Stimulated activated naive CD8-positive, alpha-beta T cell treated with anti-CD3 and anti-CD28 coated beads, Interleukin-15, Interleukin-2, amounts not matched to agents 100 U/mL and 50 U/mL, for 24 hours (primary cell): Measurements from ENCODE around the gene MGRN1.
A peak's percentile ranks its signal among the peaks of the same experiment; 100 is the strongest.

Experiments used
- ATAC-seq: fragments of 150-1000 bp; cut with Tn5 transposase; one replicate; pipeline ENCODE4 v1.10.0; 2021
- DNase-seq: peaks from one replicate; pipeline ENCODE4 v3.0.0; 2021

MGRN1 gene

DNA sequence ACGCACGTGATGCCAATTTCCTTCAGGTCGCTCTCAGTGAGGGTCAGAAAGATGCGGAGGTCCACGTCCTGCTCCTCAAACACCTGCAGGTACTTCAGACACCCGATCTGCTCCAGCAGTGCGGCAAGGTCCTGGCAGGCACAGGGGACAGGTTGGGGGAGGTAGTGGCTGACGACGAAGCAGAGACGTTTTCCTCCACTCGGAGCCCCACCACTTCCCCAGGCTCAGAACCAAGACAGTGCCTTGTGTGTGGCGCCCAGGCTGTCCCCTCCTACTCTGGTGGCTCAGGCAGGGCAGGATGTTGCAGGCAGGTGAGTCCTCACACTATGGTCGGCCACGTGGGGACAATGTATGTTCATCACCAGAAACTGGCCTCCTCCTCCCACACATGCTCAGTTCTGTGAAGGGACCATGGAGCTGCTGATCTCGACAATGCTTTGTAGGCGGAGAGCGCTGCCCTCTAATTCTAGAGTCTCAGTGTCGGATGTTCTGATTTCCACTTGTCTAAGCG lies 74.5 kb downstream of the MGRN1 start:
- no peak for DNase-seq
- ATAC-seq = no peak

DNA sequence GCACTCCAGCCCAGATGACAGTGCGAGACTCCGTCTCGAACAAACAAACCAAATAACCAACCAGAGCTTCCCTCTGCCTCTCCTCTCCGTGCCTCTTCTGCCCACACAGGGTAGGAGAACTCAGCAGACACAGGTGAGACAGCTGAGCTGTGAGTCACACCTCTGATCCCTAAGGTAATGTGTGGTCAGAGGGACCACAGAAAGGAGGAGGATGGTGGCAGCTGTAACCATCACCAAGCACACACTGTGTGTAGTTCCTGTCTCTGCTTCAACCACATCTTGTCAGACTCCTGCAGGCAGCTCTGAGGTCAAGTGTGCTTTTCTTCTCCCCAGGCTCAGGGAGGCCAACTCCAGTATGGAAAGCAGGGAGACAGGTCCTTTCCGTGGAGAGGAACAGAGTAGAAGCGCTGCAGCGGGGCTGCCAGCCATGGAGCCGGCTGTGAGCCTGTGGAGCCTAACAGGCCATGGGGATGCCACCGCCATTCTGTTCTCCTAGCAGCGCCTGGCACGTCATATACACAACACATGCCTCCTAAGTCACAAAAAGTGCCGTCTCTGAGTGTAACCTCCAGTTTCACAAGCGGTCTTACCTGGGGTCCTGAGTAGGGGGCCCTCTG lies 75.9 kb downstream of the MGRN1 start:
- no peak for DNase-seq

DNA sequence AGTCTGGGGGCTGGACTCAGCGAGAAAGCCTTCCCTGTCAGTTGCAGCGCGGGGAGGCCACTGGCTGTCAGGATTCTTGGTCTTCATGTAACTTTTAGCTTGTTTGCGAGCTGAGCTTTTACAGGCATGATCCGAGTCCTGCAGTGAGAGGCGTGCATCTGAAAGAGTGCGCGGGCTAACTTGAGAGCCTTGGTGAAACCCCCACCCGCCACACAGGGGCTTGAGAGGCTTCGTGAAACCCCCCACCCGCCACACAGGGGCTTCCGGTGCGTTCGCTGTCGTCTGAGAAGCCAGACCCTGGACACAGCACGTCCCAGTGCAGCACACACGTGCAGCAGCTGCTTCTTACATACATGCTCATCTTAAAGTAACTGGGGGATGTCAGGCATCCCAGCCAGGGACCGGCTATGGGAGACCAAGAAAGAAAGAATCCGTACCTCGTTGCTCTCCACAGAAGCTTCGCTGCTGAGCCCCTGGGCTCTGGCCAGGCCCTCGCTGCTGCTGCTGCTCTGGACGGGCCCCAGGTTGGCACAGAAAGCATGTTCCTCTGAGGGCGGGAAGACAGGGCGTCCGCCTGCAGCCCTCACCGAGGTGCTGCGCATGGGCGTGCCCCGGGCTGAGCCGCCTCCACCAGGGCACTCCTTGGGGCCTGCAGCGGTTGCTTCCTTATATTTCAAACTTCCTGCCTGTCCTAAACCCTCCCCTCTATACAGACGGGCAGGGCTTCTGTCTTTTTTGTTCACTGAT lies 76.5 kb downstream of the MGRN1 start:
- no peak for ATAC-seq
- no peak for DNase-seq

More for the DNA sequence above, 75.9 kb downstream of the MGRN1 start:
- ATAC-seq = peak; percentile 75

DNA sequence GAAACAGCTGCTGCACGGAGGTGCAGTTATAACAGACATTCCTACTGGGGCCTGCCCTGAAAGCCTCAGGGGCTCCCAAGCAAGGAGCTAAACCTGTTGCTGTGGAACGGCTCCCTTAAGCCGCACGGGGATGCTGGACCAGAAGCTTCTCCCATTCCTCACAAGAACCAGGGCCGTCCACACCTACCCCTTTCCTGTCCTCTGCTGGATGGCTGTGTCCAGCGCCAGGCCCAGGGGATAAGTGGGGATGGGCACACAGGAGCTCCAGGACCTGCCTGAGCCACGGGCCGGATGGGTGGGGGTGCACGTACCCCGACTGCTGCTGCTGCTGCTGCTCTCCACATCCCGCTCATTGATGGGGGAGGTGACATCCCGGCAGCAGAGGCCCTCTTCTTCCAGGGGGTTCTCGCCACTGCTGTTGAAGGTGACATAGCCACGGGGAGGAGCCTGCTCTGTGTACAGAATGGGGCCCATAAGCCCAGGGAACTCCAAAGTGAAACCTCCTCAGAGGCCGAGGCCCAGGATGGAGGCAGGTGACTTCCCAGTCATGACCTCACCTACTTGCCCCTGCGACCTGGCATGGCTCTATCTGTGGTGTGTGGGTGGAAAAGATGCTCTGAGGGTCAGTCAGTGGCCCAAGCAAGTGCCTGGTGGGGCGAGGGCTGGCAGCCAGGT lies 77.3 kb downstream of the MGRN1 start:
- DNase-seq (no peak), ATAC-seq (no peak)

DNA sequence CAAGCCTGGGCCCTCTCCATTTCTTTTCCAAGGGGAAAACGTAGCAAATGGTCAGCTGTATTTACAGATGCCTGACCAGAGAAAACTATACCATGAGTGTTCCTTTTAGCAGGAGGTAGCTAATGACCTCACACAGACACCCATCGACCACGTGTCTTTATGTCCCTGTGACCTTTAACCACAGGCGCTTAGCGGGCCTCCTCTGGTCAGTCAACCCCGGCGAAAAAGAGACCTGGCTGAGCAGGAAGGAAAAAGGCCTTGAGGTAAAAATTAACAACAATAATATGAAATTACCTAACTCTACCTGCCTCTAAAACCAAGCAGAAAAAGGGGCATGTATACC lies 77.8 kb downstream of the MGRN1 start:
- ATAC-seq (no peak), DNase-seq (no peak)

DNA sequence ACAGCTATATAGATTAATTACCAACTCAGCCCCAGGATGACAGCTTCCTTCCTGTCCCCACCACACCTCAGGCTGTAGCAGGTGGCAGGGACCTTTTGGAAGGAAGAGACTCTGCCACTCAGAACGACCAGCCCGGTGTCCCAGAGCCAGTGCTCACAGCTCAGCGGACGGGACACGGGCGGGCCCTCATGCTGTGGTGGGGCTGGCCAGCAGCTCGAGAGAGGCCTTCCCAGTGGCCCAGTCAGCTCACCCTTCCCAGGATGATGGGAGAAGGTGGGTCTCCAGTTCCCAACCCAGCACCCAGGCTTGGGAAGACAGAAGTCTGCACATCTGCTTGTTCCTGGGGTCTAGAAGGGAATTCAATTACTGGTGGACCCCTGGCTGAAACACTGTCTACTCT lies 79.3 kb downstream of the MGRN1 start:
- no peak for DNase-seq

DNA sequence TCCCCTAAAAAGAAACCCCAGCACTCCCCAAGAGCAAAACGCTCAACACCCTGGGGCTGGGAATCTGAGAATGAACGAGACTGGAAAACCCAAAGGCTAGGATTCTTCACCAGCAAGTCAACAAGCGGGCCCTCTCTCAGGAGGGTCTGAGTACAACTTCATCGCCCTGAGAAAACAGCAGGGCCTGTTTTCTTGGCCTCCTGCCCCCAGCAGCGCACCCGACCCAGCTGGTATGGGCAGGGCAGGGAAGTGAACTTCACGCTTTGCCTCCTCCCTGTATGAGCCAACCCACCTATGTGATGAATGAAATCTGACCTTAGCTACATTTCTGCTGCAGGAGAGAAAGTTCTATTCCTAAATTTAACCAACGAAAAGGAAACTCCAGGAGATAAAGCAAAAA lies 79.9 kb downstream of the MGRN1 start:
- DNase-seq (no peak), ATAC-seq (no peak)

More for the DNA sequence above, 79.3 kb downstream of the MGRN1 start:
- no peak for ATAC-seq

DNA sequence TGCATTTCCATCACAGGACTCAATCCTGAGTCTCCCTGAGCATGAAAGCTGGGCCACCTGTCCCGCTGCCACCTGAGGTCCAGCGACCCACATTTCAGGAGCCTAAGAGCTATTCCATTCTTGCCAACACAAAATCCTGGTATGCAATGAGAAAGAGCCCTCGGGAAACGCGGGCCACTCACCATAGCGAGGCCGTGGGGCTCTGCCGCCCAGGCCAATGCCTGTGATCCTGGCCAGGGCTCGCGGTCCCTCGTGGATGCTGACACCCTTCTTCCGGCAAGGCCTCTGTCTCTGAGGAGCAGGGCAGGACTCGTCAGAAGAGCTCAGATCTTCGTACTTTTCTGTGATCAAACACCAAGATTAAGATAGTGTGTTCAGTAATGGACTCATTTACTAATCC lies 80.3 kb downstream of the MGRN1 start:
- ATAC-seq = no peak
- no peak for DNase-seq

DNA sequence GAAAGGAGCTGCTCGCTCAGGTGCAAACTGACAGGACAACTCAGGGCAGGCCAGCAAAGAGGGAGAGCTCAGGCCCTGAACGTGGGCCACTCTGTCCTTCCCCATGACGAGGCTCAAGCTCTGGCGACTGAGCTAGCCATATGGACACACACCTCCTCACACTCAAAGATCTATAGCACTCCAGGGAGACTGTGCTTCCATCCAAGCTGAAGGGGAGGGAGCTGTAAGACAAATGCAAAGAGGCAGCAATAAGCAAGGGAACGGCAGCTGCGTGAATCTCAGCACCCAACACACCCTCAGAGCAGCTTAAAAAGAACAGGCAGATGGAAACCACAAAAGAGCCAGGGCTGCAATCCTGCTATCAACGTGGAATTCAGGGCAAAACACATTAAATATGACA lies 82.2 kb downstream of the MGRN1 start:
- DNase-seq = no peak
- no peak for ATAC-seq

DNA sequence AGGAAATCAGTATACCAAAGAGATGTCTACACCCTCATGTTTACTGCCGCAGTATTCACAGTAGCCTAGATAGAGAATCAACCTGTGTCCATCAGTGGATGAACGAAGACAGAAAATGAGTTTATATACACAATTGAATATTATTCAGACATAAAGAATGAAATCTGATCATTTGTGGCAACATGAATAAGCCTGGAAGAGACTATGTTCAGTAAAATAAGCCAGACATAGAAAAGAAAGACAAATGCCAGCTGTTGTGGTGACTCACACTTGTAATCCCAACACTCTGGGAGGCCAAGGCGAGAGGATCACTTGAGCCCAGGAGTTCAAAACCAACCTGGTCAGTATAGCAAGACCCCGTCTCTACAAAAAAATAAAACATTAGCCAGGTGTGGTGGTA lies 84.9 kb downstream of the MGRN1 start:
- DNase-seq (no peak), ATAC-seq (no peak)

DNA sequence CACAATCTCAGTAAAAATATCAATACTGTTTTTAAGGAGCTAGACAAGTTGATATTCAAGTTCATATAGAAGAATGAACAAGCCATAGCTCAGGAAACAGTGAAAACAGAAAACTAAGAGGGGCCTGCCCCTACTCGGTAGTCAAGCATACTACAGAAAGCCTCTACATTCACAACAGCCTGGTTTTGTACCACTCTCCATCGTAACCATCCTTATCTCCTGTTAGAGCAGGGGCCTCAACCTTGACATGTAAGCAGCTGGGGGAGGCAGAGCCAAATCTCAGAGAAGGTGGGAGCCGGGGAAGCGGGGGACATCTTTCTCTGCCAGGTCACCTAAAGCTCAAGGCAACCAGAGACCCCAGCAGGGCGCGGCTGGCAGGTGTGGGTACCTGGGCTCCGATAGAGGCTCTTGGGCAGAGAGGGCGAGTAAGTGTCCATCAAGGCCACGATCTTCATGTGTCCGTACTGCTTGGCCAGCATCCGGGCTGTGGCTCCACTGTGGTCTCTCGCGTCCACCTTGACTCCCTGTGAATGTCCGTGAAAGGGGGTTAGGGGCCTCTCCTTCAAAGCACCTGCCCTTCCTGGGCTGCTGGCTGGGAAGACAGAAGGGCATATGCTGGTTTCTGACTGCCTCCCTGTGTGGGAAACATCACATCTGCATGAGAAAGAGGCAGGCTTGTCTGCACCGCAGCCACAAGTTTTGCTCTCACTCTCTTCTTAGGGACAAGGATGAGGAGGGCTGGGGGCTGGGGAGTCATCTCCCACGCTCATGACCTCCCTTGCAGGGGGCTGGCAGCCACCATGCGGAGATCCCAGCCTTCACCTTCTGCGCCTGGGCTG lies 89.3 kb downstream of the MGRN1 start:
- DNase-seq = no peak
- ATAC-seq = no peak

DNA sequence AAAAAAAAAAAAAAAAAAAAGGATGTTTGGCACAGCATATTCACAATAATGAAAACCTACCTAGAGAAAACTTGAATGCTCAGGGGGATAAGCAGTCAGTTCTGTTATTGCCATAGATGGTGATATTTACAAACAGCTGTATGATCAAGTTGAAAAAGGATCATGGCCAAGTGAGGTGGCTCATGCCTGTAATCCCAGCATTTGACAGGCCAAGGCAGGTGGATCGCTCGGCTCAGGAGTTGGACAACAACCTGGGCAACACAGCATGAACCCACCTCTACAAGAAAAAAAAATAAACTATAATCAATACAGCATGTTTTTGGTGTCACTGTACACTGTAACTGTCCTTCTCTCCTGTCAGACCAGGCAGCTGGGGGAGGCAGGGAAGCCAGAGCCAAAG lies 90.4 kb downstream of the MGRN1 start:
- ATAC-seq = no peak
- no peak for DNase-seq

DNA sequence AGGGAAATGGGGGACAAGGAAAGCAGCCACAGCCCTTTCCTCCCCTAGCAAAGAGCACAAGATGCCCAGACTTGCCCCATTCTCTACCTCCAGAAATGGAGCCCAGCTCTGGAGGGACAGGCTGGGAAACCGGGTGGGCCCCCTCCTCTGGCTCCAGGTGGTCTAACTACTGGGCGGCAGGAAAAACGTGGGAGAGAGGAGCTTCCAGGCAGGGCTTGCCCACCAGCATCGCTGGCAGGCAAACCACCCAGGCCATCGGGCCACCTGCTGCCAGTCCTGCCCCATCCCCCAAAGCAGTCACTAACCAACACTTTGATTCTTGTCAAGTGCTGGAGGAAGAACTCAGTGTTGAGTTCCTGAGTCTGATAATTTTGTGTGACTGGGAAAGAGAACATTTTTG lies 93.8 kb downstream of the MGRN1 start:
- no peak for ATAC-seq
- DNase-seq = no peak

DNA sequence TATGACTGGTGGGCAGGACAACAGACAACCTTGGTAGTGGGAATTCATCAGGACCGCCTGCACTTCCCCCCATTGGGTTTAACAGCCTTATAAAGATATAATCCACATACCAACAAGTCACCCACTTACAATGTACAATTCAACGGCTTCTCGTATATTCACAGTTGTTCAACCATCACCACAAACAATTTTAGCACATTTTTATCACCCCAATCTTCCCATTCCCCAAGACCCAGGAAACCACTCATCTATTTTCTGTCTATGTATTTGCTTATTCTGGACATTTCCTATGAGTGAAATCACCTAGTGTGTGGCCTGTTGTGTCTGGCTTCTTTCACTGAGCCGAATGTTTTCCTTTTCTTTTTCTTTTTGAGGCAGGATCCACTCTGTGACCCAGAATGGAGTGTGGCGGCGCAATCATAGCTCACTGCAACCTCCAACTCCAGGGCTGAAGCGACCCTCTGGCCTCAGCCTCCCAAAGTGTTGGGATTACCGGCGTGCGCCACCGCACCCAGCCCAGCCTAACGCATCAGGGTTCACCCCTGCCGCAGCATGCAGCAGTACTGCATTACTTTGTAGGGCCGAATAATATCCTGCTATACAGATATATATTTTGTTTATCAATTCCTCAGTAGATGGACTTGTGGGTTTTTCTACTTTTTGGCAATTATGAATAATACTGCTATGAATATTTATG lies 98.6 kb downstream of the MGRN1 start:
- ATAC-seq (no peak), DNase-seq (no peak)

DNA sequence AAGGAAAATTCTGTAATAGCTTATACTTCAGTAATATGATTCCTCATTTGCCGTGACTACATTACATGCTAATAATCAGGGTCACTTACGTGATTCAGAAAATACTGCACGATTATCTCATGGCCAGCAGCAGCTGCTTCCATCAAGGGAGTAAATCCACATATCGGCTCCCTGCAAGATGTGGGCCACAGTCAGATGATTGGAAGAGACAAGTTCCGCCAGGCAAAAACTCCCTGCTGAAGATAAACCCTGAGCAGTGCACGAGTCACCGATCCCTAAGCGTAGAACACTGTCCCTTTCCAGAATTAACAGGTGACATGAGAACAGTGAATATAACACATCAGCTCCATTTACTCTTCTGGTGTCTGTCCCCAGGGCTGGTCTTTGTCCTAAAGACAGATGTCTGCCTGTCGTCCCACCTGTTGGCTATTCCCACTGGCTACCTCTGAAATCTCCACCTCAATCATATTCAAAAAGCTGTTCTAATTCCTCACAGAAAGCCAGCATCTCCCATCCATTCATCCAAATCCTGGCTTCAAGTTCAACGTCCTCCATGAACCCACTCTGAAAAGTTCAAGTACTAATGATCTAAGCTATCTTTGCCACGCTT lies 100.1 kb downstream of the MGRN1 start:
- no peak for ATAC-seq

DNA sequence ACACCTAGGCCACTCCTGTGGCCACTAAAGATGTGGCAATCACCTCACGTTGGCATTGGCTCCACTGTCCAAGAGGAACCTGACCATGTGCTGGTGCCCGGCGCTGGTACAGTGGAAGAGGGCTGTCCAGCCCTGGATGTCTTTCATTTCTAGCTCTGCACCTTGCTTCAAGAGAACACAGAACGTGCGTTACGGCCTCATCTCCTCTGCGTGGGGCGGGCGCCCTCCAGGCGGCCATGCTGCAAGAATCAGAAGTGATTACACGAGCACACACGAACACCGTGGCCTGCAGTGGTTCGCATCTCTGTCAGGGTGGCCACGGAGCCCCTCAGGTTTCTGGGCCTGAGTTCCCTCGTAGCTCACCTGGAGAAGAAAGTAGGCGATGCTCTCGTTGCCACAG lies 102.0 kb downstream of the MGRN1 start:
- DNase-seq = no peak
- no peak for ATAC-seq

More for the DNA sequence above, 100.1 kb downstream of the MGRN1 start:
- DNase-seq = no peak

DNA sequence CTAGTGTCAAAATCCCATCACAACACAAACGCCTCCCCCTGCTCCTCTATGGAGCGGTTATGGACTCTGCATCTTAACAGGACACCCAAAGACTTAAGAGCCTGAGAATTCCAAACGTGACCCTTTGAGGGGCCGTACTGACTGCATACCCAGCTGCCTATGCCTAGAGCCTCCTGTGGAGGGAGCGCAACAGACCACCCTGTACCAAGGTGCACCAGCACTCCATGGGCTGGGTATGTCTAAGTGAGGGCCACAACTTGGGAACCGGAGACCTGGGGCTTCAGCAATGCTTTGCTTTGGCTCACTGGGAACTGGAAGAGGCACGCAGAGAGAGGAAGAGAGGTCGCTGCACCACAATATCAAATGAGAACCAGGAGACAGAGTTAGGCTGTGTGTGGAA lies 104.0 kb downstream of the MGRN1 start:
- DNase-seq (no peak), ATAC-seq (no peak)

DNA sequence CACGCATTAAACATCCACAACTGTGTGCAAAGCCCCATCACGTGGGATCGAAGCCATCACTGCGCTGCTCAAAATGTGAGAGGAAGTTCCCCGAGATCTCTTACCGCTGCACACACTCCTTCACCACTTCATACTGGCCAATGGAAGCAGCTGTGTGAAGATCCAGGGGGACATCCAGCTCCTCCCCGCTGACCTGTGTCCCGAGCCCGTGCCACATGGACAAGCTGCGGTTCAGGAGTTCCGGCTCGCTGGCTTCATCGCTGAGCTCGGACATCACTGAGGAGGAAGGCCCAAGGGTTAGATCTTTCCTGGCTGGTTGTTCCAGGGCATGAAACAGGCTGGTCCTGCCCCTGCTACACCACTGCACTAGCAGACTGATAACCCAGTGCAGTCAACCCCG lies 105.2 kb downstream of the MGRN1 start:
- DNase-seq = no peak
- ATAC-seq = no peak

DNA sequence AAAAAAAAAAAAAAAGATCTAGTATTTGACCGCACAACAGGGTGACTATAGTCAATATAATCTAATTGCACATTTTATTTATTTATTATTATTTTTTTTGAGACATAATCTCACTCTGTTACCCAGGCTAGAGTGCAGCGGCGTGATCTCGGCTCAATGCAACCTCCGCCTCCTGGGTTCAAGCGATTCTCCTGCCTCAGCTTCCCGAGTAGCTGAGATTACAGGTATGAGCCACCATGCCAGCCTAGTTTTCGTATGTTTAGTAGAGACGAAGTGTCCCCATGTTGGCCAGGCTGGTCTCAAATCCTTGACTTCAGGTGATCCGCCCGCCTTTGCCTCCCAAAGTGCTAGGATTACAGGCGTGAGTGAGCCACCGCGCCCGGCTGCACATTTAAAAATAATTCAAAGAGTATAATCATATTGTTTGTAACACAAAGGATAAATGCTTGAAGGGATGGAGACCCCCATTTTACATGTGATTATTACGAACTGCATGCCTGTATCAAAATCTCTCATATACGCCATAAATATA lies 108.7 kb downstream of the MGRN1 start:
- ATAC-seq = no peak
- no peak for DNase-seq

DNA sequence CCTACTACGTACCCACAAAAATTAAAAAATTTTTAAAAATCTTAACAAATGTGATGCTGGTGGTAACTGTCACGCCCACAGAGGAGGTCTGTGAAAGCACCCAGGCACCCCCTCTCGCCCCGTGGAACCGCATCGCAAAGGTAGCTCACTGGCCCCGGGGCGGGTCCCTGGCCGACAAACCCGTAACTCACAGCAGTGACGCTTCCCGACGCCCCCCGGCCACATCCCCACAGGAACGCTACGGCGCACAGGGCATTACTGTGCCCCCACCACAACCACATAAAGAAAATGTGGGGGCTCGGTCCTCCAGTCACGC lies 109.1 kb downstream of the MGRN1 start:
- ATAC-seq = no peak
- DNase-seq = peak; percentile 48

DNA sequence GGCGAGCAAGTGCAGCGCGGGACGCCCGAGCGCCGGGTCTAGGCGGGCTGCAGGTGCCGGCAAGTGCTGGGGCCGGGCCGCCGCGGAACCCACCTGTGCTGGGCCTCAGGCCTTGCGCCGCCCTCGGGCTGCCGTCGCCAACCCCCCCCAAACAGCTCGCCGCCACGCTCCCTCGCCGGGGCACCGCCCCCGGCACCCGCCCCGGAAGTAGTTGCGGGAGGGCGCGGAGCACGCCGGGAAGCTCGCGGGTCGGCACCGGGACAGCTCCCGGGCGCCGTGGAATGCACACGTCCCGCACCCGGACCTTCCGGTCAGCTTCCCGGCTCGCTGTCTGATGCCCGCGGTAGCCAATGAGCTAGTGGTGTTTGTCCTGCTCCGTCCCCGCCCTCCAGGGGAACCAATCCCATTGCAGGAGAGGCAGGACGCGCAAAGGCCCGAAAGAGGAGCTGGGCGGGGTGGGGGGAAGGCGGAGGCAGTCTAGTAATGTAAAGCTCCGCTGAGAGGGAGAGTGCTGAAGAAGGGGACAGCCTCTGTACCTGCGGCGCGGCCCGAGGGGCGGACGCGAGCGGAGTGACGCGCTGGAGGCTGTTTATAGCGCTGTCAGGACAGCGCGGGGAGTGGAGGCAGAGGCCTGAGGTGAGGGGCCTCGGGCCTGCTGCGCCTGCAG lies 109.6 kb downstream of the MGRN1 start, which contains the start of the genes ANKS3 and DNAAF8:
Gene ANKS3 (minus strand): TSS at position 209 of the 667 bp plus-strand sequence. CDS start 4,122 bp downstream, outside the sequence.
Gene DNAAF8 (plus strand): TSS at position 475 of the 667 bp plus-strand sequence. CDS start 1,978 bp downstream, outside the sequence.
- peak; percentile 84 for ATAC-seq

More for the DNA sequence above, 109.6 kb downstream of the MGRN1 start, which contains the start of the genes ANKS3 and DNAAF8:
- peak; percentile 86 for DNase-seq
